D341Med (cell line): ENCODE measurements around the gene KRT6A.

Source experiments
- DNase-seq: peaks from one replicate; pipeline ENCODE4 v3.0.0; 2012; ENCODE audit warnings: low spot score

KRT6A gene

GRCh38 chr12:52493172-52493571, at the start of gene KRT6A:
Gene KRT6A, minus strand, starts transcription at chr12:52493257. Its CDS starts 69 bp downstream, at chr12:52493188.
- DNase-seq, result no peak

GRCh38 chr12:52542157-52542556, 49.1 kb upstream of the KRT6A start:
- no peak for DNase-seq

- DNase-seq, result no peak
Observed at GRCh38 chr12:52541709-52542108, 48.7 kb upstream of the KRT6A start.

GRCh38 chr12:52540531-52540930, 47.5 kb upstream of the KRT6A start:
- no peak for DNase-seq

GRCh38 chr12:52539821-52540173, 46.7 kb upstream of the KRT6A start:
- no peak for DNase-seq

- DNase-seq, result no peak
Observed at GRCh38 chr12:52539083-52539820, 46.2 kb upstream of the KRT6A start.

- no peak for DNase-seq
Observed at GRCh38 chr12:52537101-52537500, 44.0 kb upstream of the KRT6A start.

GRCh38 chr12:52535574-52535973, 42.5 kb upstream of the KRT6A start:
- no peak for DNase-seq

- no peak for DNase-seq
Observed at GRCh38 chr12:52534482-52534881, 41.4 kb upstream of the KRT6A start.

- no peak for DNase-seq
Observed at GRCh38 chr12:52533686-52534470, 40.8 kb upstream of the KRT6A start.

GRCh38 chr12:52532636-52533035, 39.6 kb upstream of the KRT6A start:
- DNase-seq, result no peak

- no peak for DNase-seq
Observed at GRCh38 chr12:52531566-52532300, 38.7 kb upstream of the KRT6A start.

GRCh38 chr12:52530905-52531304, 37.8 kb upstream of the KRT6A start:
- DNase-seq, result no peak

GRCh38 chr12:52530366-52530765, 37.3 kb upstream of the KRT6A start:
- DNase-seq, result no peak

- DNase-seq, result no peak
Observed at GRCh38 chr12:52529846-52530245, 36.8 kb upstream of the KRT6A start.

- DNase-seq, result no peak
Observed at GRCh38 chr12:52529417-52529816, 36.4 kb upstream of the KRT6A start.

- no peak for DNase-seq
Observed at GRCh38 chr12:52528641-52529143, 35.6 kb upstream of the KRT6A start.

- DNase-seq, result no peak
Observed at GRCh38 chr12:52527121-52527800, 34.2 kb upstream of the KRT6A start.

- DNase-seq, result no peak
Observed at GRCh38 chr12:52526511-52526951, 33.5 kb upstream of the KRT6A start.

- DNase-seq, result no peak
Observed at GRCh38 chr12:52525661-52526499, 32.8 kb upstream of the KRT6A start.
